Right atrium auricular region (tissue), 2 donors: ENCODE results near the gene NAT9. TPM values are rescaled to one million over a fixed set of nuclear protein-coding genes. Genes with fewer than 3 reads are reported as not detected.
A peak's percentile ranks its signal among the peaks of the same experiment; 100 is the strongest.

ENCODE experiments used
- DNase-seq: peaks from one replicate; pipeline ENCODE4 v3.0.0-alpha.2; 2019; ENCODE audit warnings: low spot score
- H3K27ac ChIP-seq, 2 donors: fragments of 200-600 bp; sonication (generic); 1 replicate in 1 of 2; 2 replicates in 1 of 2; pipeline ENCODE4 v1.5.1; 2016 to 2019
- H3K27me3 ChIP-seq, 2 donors: fragments of 200-600 bp; sonication (generic); one replicate each; pipeline versions ENCODE4 v1.5.1 to v1.6.0; 2017 to 2019
- H3K36me3 ChIP-seq: fragments of 200-600 bp; sonication (generic); one replicate; pipeline ENCODE4 v1.5.1; 2016
- H3K4me1 ChIP-seq, 2 donors: fragments of 200-600 bp; sonication (generic); one replicate each; pipeline versions ENCODE4 v1.5.1 to v1.6.0; 2017 to 2019
- H3K4me3 ChIP-seq, 2 donors: fragments of 200-600 bp; sonication (generic); 1 replicate in 1 of 2; 2 replicates in 1 of 2; pipeline ENCODE4 v1.5.1; 2017 to 2019; ENCODE audit warnings: mild to moderate bottlenecking in 1 of 2, moderate library complexity in 1 of 2
- H3K9me3 ChIP-seq, 2 donors: fragments of 200-600 bp; sonication (generic); one replicate each; pipeline ENCODE4 v1.5.1; 2019
- CTCF ChIP-seq, 2 donors: fragments of 200-600 bp; sonication (generic); IDR thresholded peaks; one replicate each; pipeline ENCODE4 v1.5.1; 2019; ENCODE audit warnings: antibody characterized with exemption in 2 of 2
- total RNA-seq, 2 donors: library from RNA; depleted of rRNA; stranded (reverse); fragments of >200 nt; gene quantifications; one replicate each; pipeline ENCODE4 v1.1.0, GENCODE V29; 2016

NAT9 gene
- total RNA-seq, 2 donors from 2014 or later, result 16.2 to 18.7 TPM

DNA sequence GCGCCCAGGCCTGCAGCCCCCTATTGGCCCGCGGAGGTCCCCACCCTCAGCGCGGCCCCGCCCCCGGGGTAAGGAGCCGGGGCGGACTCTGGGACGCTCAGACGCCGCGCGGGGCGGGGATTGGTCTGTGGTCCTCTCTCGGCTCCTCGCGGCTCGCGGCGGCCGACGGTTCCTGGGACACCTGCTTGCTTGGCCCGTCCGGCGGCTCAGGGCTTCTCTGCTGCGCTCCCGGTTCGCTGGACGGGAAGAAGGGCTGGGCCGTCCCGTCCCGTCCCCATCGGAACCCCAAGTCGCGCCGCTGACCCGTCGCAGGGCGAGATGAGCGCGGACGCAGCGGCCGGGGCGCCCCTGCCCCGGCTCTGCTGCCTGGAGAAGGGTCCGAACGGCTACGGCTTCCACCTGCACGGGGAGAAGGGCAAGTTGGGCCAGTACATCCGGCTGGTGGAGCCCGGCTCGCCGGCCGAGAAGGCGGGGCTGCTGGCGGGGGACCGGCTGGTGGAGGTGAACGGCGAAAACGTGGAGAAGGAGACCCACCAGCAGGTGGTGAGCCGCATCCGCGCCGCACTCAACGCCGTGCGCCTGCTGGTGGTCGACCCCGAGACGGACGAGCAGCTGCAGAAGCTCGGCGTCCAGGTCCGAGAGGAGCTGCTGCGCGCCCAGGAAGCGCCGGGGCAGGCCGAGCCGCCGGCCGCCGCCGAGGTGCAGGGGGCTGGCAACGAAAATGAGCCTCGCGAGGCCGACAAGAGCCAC lies 27.4 kb downstream of the NAT9 start, which contains the start of gene NHERF1:
Gene NHERF1, plus strand, starts transcription at position 100 of the 750 bp plus-strand sequence. Its CDS starts 219 bp downstream, at position 319.
- DNase-seq, result peak; percentile 93
- Histone ChIP-seq H3K4me3 (peak within 1 kb of the TSS; percentile 64 to 79), H3K27ac (peak within 1 kb of the TSS; percentile 78 to 82), H3K27me3 (no peaks in the 10 kb centered on the region), H3K9me3 (no peaks in the 10 kb centered on the region), H3K36me3 (no peaks in the 10 kb centered on the region), H3K4me1 (peaks cover 0 to 55% of the 10 kb centered on the region in 2 donors)
- peak in 1 of 2 donors; percentile 3 for TF ChIP-seq CTCF (IDR thresholded peaks at IDR 0.05)

DNA sequence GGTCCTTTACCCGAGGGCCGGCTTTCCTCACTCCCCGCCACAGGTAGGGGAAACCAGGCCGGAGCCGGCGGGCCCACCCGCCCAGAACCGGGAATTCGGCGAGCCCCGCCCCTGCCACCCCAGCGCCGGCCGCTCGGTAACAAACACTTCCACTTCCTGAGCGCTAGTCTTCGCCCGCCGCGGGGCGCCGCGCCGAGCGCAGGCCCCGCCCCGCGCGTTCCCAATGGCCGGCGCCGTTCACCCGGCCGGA lies 27.9 kb downstream of the NAT9 start:
- H3K36me3 ChIP-seq, result no peaks in the 10 kb centered on the region
- H3K9me3 ChIP-seq, result no peaks in the 10 kb centered on the region
- no peaks in the 10 kb centered on the region for H3K27me3 ChIP-seq
- TF ChIP-seq CTCF (IDR thresholded peaks at IDR 0.05), result no peak
- no peak for DNase-seq
- H3K4me3 ChIP-seq, result peak overlapping the region; percentile 50 to 79
- peaks cover 0 to 55% of the 10 kb centered on the region in 2 donors for H3K4me1 ChIP-seq
- H3K27ac ChIP-seq, result peak overlapping the region; percentile 61 to 82

GRCh38 chr17:74746922-74747321 lies 29.2 kb downstream of the NAT9 start:
- H3K4me1 ChIP-seq, result peaks cover 0 to 54% of the 10 kb centered on the region in 2 donors
- H3K4me3 ChIP-seq, result no peak overlapping the region
- no peaks in the 10 kb centered on the region for H3K27me3 ChIP-seq
- DNase-seq, result no peak
- no peak overlapping the region for H3K27ac ChIP-seq
- no peaks in the 10 kb centered on the region for H3K36me3 ChIP-seq
- TF ChIP-seq CTCF (IDR thresholded peaks at IDR 0.05), result no peak
- H3K9me3 ChIP-seq, result no peaks in the 10 kb centered on the region

- H3K4me1 ChIP-seq, result peaks cover 0 to 49% of the 10 kb centered on the region in 2 donors
- no peaks in the 10 kb centered on the region for H3K27me3 ChIP-seq
- TF ChIP-seq CTCF (IDR thresholded peaks at IDR 0.05), result no peak
- H3K27ac ChIP-seq, result no peak overlapping the region
- DNase-seq, result no peak
- H3K4me3 ChIP-seq, result no peak overlapping the region
- no peaks in the 10 kb centered on the region for H3K36me3 ChIP-seq
- no peaks in the 10 kb centered on the region for H3K9me3 ChIP-seq
Observed at GRCh38 chr17:74746376-74746775, 29.8 kb downstream of the NAT9 start.

DNA sequence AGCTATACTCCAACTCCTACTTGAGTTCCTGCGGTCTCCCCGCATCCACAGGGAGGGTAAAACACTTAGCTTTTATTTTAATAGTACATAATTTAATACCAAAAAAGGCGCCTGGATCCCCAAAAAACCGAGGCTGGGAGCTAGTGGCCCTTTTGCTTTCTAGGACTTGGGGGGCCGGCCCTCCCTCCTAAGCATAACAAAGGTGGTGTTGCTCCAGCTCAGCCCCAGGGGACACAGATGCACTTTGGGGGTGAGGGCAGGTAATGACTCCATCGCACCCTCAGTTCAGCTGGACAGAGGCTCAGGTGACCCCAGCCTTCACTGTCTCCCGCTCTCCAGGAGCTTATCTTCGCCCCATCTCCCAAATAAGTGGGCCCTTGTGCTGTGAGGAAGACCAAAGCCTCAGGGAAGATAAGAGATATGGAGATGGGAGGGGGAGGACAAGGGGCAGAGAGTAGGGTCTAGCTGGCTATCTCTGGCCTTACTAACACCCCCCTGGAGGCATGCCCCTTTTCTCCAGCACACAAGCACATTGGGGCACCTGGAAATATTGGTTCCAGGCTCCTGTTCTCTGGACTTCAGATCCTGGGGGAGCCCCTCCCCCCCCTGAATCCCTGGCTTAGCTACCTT lies 30.5 kb downstream of the NAT9 start:
- no peak for DNase-seq
- Histone ChIP-seq H3K27me3 (no peaks in the 10 kb centered on the region), H3K4me3 (no peak overlapping the region), H3K9me3 (no peaks in the 10 kb centered on the region), H3K4me1 (peaks cover 0 to 42% of the 10 kb centered on the region in 2 donors), H3K27ac (no peak overlapping the region), H3K36me3 (no peaks in the 10 kb centered on the region)
- no peak for TF ChIP-seq CTCF (IDR thresholded peaks at IDR 0.05)
